Calu3 (cell line): Measurements from ENCODE around the gene PIEZO1. TPM values are rescaled to one million over a fixed set of nuclear protein-coding genes. Genes with fewer than 3 reads are reported as not detected.

Source experiments
- BruUV-seq: library from RNA; stranded (reverse); fragments of 400-500 nt; replicated peaks from 2 replicates; lab custom pipeline; 2021; lab: Mats Ljungman, UMichigan
- CTCF ChIA-PET: fragments of 300-600 bp; sonication (Branson Sonifier 250); formaldehyde crosslinking; loops from one replicate; lab custom pipeline; 2022; ENCODE audit warnings: antibody characterized with exemption; lab: Charles Lee
- DNase-seq: peaks from one replicate; pipeline ENCODE4 v3.0.0; 2022
- H3K27ac Mint-ChIP-seq: one replicate; pipeline ENCODE4 v1.8.0; 2022; ENCODE audit warnings: mixed read lengths; ENCODE audit not compliant: unreplicated experiment
- H3K27me3 Mint-ChIP-seq: one replicate; pipeline ENCODE4 v1.8.0; 2022; ENCODE audit warnings: mixed read lengths; ENCODE audit not compliant: unreplicated experiment
- H3K36me3 Mint-ChIP-seq: one replicate; pipeline ENCODE4 v1.8.0; 2022; ENCODE audit warnings: mild to moderate bottlenecking, moderate library complexity, mixed read lengths; ENCODE audit not compliant: insufficient read depth, unreplicated experiment
- H3K4me1 Mint-ChIP-seq: one replicate; pipeline ENCODE4 v1.8.0; 2022; ENCODE audit warnings: mild to moderate bottlenecking, low read depth, mixed read lengths; ENCODE audit not compliant: unreplicated experiment
- H3K4me3 Mint-ChIP-seq: one replicate; pipeline ENCODE4 v1.8.0; 2022; ENCODE audit warnings: mild to moderate bottlenecking, low read depth, moderate library complexity, mixed read lengths; ENCODE audit not compliant: unreplicated experiment
- H3K9me3 Mint-ChIP-seq: one replicate; pipeline ENCODE4 v1.8.0; 2022; ENCODE audit warnings: low read depth, mixed read lengths; ENCODE audit not compliant: unreplicated experiment
- CTCF ChIP-seq: fragments of 200-600 bp; IDR thresholded peaks from one replicate; pipeline ENCODE4 v1.8.0; 2022; ENCODE audit warnings: antibody characterized with exemption; ENCODE audit not compliant: unreplicated experiment
- intact Hi-C: fragments of 100-400 bp; cut with micrococcal nuclease; formaldehyde crosslinking; loops from one replicate; pipeline ENCODE4 v1.10.0; 2022; ENCODE audit not compliant: unreplicated experiment
- total RNA-seq: library from RNA; stranded (reverse); gene quantifications from 2 replicates; pipeline ENCODE4 v1.2.3, GENCODE V29; 2022

PIEZO1 gene
- total RNA-seq, 1 experiment from 2014 or later: 199 TPM

GRCh38 chr16:88736496-88736895, 48.5 kb downstream of the PIEZO1 start:
- Mint-ChIP-seq H3K4me3 (no peak overlapping the region), H3K27ac (no peak overlapping the region), H3K9me3 (no peaks in the 10 kb centered on the region), H3K4me1 (peaks cover under 1% of the 10 kb centered on the region), H3K36me3 (peaks cover 66% of the 10 kb centered on the region), H3K27me3 (no peaks in the 10 kb centered on the region)
- BruUV-seq: no TSS peak
- intact Hi-C loops: loop anchor here (5.0 kb wide), 1 partner anchor 481 kb away; the partner anchor contains the start of gene ZNF778
- no peak for DNase-seq
- CTCF ChIA-PET: interaction anchor here (1.3 to 3.2 kb wide), 2 partner anchors 21 to 47 kb away, joined by 4 to 39 read pairs; partner anchors contain the start of gene PIEZO1
- TF ChIP-seq CTCF: no peak

GRCh38 chr16:88736088-88736487, 48.9 kb downstream of the PIEZO1 start:
- Mint-ChIP-seq H3K27ac (no peak overlapping the region), H3K4me3 (no peak overlapping the region), H3K4me1 (peaks cover 5% of the 10 kb centered on the region), H3K9me3 (no peaks in the 10 kb centered on the region), H3K27me3 (no peaks in the 10 kb centered on the region), H3K36me3 (peaks cover 67% of the 10 kb centered on the region)
- BruUV-seq: no TSS peak
- TF ChIP-seq CTCF: no peak
- intact Hi-C loops: loop anchor here (5.0 kb wide), 1 partner anchor 481 kb away; the partner anchor contains the start of gene ZNF778
- no peak for DNase-seq
- CTCF ChIA-PET: interaction anchor here (3.2 kb wide), 1 partner anchor 48 kb away, joined by 39 read pairs; the partner anchor contains the start of gene PIEZO1

- intact Hi-C loops: loop anchor here (5.0 kb wide), 1 partner anchor 482 kb away; the partner anchor contains the start of gene ZNF778
Observed at GRCh38 chr16:88735616-88736015, 49.4 kb downstream of the PIEZO1 start.

GRCh38 chr16:88735121-88735520, 49.9 kb downstream of the PIEZO1 start:
- DNase-seq: no peak
- TF ChIP-seq CTCF: no peak
- intact Hi-C loops: loop anchor here (5.0 kb wide), 1 partner anchor 482 kb away; the partner anchor contains the start of gene ZNF778
- Mint-ChIP-seq H3K27ac (no peak overlapping the region), H3K27me3 (no peaks in the 10 kb centered on the region), H3K4me3 (no peak overlapping the region), H3K36me3 (peaks cover 70% of the 10 kb centered on the region), H3K4me1 (peaks cover 8% of the 10 kb centered on the region), H3K9me3 (no peaks in the 10 kb centered on the region)
- BruUV-seq: no TSS peak
- CTCF ChIA-PET: interaction anchor here (3.2 kb wide), 1 partner anchor 49 kb away, joined by 39 read pairs; the partner anchor contains the start of gene PIEZO1

More at GRCh38 chr16:88735616-88736015, 49.4 kb downstream of the PIEZO1 start:
- H3K27me3 Mint-ChIP-seq: no peaks in the 10 kb centered on the region
- H3K4me1 Mint-ChIP-seq: peaks cover 8% of the 10 kb centered on the region
- DNase-seq: no peak
- H3K4me3 Mint-ChIP-seq: no peak overlapping the region
- no peak overlapping the region for H3K27ac Mint-ChIP-seq
- no peak for TF ChIP-seq CTCF
- no peaks in the 10 kb centered on the region for H3K9me3 Mint-ChIP-seq
- BruUV-seq: no TSS peak
- CTCF ChIA-PET: interaction anchor here (3.2 kb wide), 1 partner anchor 48 kb away, joined by 39 read pairs; the partner anchor contains the start of gene PIEZO1
- peaks cover 69% of the 10 kb centered on the region for H3K36me3 Mint-ChIP-seq
